Natural killer cell (primary cell): ENCODE results near the gene GRIK5. TPM values are rescaled to one million over a fixed set of nuclear protein-coding genes. Genes with fewer than 3 reads are reported as not detected.
A peak's percentile ranks its signal among the peaks of the same experiment; 100 is the strongest.

Source experiments
- ATAC-seq, 3 donors: fragments of 150-1000 bp in 2 of 3; fragments of 200-7000 bp in 1 of 3; cut with Tn5 transposase; 1 replicate in 1 of 3; 2 replicates in 2 of 3; pipeline ENCODE4 v1.10.0; 2021; ENCODE audit warnings: mild to moderate bottlenecking in 2 of 3, moderate library complexity in 2 of 3
- DNase-seq, 2 donors: peaks; one replicate each; pipeline versions ENCODE4 v3.0.0 to v3.0.0-alpha.2; 2013 to 2021; ENCODE audit warnings: mixed read lengths in 1 of 2
- H3K27ac ChIP-seq: one replicate; pipeline ENCODE4 v1.5.1; 2013; ENCODE audit warnings: mild to moderate bottlenecking, low read length
- H3K27me3 ChIP-seq: one replicate; pipeline ENCODE4 v1.6.1; 2013; ENCODE audit warnings: low read length; ENCODE audit not compliant: control insufficient read depth, insufficient read depth
- H3K36me3 ChIP-seq: one replicate; pipeline ENCODE4 v1.6.1; 2013; ENCODE audit warnings: low read length; ENCODE audit not compliant: control insufficient read depth, insufficient read depth
- H3K4me1 ChIP-seq: one replicate; pipeline ENCODE4 v1.6.1; 2013; ENCODE audit warnings: low read length; ENCODE audit not compliant: control insufficient read depth, insufficient read depth
- H3K4me3 ChIP-seq: one replicate; pipeline ENCODE4 v1.5.1; 2013; ENCODE audit warnings: low read length
- H3K9me3 ChIP-seq: one replicate; pipeline ENCODE4 v1.6.1; 2013; ENCODE audit warnings: low read length; ENCODE audit not compliant: control insufficient read depth, insufficient read depth
- H3K27ac Mint-ChIP-seq, 2 donors: one replicate each; pipeline ENCODE4 v1.8.0; 2022; ENCODE audit warnings: mild to moderate bottlenecking in 2 of 2, mixed read lengths in 2 of 2, moderate library complexity in 1 of 2
- H3K27me3 Mint-ChIP-seq, 2 donors: one replicate each; pipeline ENCODE4 v1.8.0; 2022; ENCODE audit warnings: low read depth in 2 of 2, mixed read lengths in 2 of 2
- H3K36me3 Mint-ChIP-seq: one replicate; pipeline ENCODE4 v1.8.0; 2022; ENCODE audit warnings: mixed read lengths
- H3K4me1 Mint-ChIP-seq, 2 donors: one replicate each; pipeline ENCODE4 v1.8.0; 2022; ENCODE audit warnings: mixed read lengths in 2 of 2
- H3K4me3 Mint-ChIP-seq: one replicate; pipeline ENCODE4 v1.8.0; 2022; ENCODE audit warnings: mild to moderate bottlenecking, moderate library complexity, mixed read lengths
- H3K9me3 Mint-ChIP-seq, 2 donors: one replicate each; pipeline ENCODE4 v1.8.0; 2022; ENCODE audit warnings: mixed read lengths in 2 of 2
- CTCF ChIP-seq: fragments of 200-600 bp; IDR thresholded peaks from one replicate; pipeline ENCODE4 v1.8.0; 2022; ENCODE audit warnings: antibody characterized with exemption
- WGBS: methylation state at CpG from one replicate; pipeline ENCODE4 v1.1.7; 2013; ENCODE audit warnings: missing lambda C conversion rate; ENCODE audit not compliant: insufficient coverage; 5-methylcytosine and 5-hydroxymethylcytosine counted together
- intact Hi-C: fragments of 100-400 bp; cut with micrococcal nuclease; formaldehyde crosslinking; loops from one replicate; pipeline ENCODE4 v1.14.2; 2022
- total RNA-seq, 4 donors: library from RNA; stranded (reverse); fragments of 120-200 nt in 1 of 4; gene quantifications; one replicate each; pipeline versions ENCODE4 v1.2.3 to v1.2.4, GENCODE V29; 2013 to 2022

The GRIK5 gene
- total RNA-seq, 3 donors from 2014 or later (not counting 1 experiment from before 2014, with no cell fraction given): 0.31 to 2.1 TPM; not detected in 1

- Mint-ChIP-seq H3K4me1 (peaks cover 12 to 43% of the 10 kb centered on the region in 2 donors), H3K36me3 (peaks cover 5% of the 10 kb centered on the region), H3K27me3 (peaks cover 0 to 2% of the 10 kb centered on the region in 2 donors), H3K27ac (no peak overlapping the region), H3K9me3 (no peaks in the 10 kb centered on the region), H3K4me3 (no peak overlapping the region)
- intact Hi-C loops: no loop called here
- 84% methylated on average over 10 of the region's 10 CpGs for WGBS
- H3K27me3 ChIP-seq: no peaks in the 10 kb centered on the region
- H3K9me3 ChIP-seq: no peaks in the 10 kb centered on the region
- ATAC-seq (no peak), DNase-seq (no peak)
- no peak overlapping the region for H3K4me3 ChIP-seq
- TF ChIP-seq CTCF: no peak
- H3K4me1 ChIP-seq: peaks cover 21% of the 10 kb centered on the region
- H3K36me3 ChIP-seq: peaks cover 32% of the 10 kb centered on the region
- no peak overlapping the region for H3K27ac ChIP-seq
These were observed 21.7 kb upstream of the GRIK5 start for GRCh38 chr19:42091742-42092141.

GRCh38 chr19:42091300-42091699 is 21.3 kb upstream of the GRIK5 start:
- H3K4me3 Mint-ChIP-seq: no peak overlapping the region
- Histone ChIP-seq H3K4me1 (peaks cover 21% of the 10 kb centered on the region), H3K36me3 (peaks cover 28% of the 10 kb centered on the region), H3K27me3 (no peaks in the 10 kb centered on the region), H3K9me3 (no peaks in the 10 kb centered on the region), H3K4me3 (no peak overlapping the region), H3K27ac (no peak overlapping the region)
- peaks cover 0 to 2% of the 10 kb centered on the region in 2 donors for H3K27me3 Mint-ChIP-seq
- H3K27ac Mint-ChIP-seq: peak overlapping the region; percentile 79 to 91
- ATAC-seq (no peak), DNase-seq (no peak)
- no peaks in the 10 kb centered on the region for H3K9me3 Mint-ChIP-seq
- H3K4me1 Mint-ChIP-seq: peaks cover 12 to 43% of the 10 kb centered on the region in 2 donors
- WGBS: 95% methylated on average over 11 of the region's 13 CpGs
- intact Hi-C loops: no loop called here
- peaks cover 5% of the 10 kb centered on the region for H3K36me3 Mint-ChIP-seq
- TF ChIP-seq CTCF: no peak

GRCh38 chr19:42090672-42091071 is 20.7 kb upstream of the GRIK5 start:
- Mint-ChIP-seq H3K27ac (peak overlapping the region; percentile 79 to 91), H3K36me3 (peaks cover 5% of the 10 kb centered on the region), H3K9me3 (no peaks in the 10 kb centered on the region), H3K4me3 (peak overlapping the region; percentile 58), H3K4me1 (peaks cover 12 to 43% of the 10 kb centered on the region in 2 donors), H3K27me3 (peaks cover 0 to 2% of the 10 kb centered on the region in 2 donors)
- WGBS: 10% methylated on average over 9 of the region's 9 CpGs
- Histone ChIP-seq H3K36me3 (peaks cover 25% of the 10 kb centered on the region), H3K27me3 (no peaks in the 10 kb centered on the region), H3K27ac (no peak overlapping the region), H3K4me1 (peaks cover 21% of the 10 kb centered on the region), H3K9me3 (no peaks in the 10 kb centered on the region), H3K4me3 (no peak overlapping the region)
- TF ChIP-seq CTCF: no peak
- intact Hi-C loops: no loop called here
- peak in 1 of 2 donors; percentile 46 for DNase-seq
- peak; percentile 53 to 81 (median 80) for ATAC-seq

- H3K9me3 ChIP-seq: no peaks in the 10 kb centered on the region
- TF ChIP-seq CTCF: no peak
- H3K27ac ChIP-seq: no peak overlapping the region
- ATAC-seq: no peak
- peaks cover 16% of the 10 kb centered on the region for H3K36me3 ChIP-seq
- H3K4me1 Mint-ChIP-seq: peaks cover 16 to 43% of the 10 kb centered on the region in 2 donors
- H3K9me3 Mint-ChIP-seq: no peaks in the 10 kb centered on the region
- no peaks in the 10 kb centered on the region for H3K27me3 ChIP-seq
- peaks cover 0 to 2% of the 10 kb centered on the region in 2 donors for H3K27me3 Mint-ChIP-seq
- H3K27ac Mint-ChIP-seq: peak overlapping the region; percentile 79 to 91
- peaks cover 21% of the 10 kb centered on the region for H3K4me1 ChIP-seq
- no peak overlapping the region for H3K4me3 Mint-ChIP-seq
- intact Hi-C loops: no loop called here
- no peak overlapping the region for H3K4me3 ChIP-seq
- DNase-seq: no peak
- peaks cover 5% of the 10 kb centered on the region for H3K36me3 Mint-ChIP-seq
- 92% methylated on average over 13 of the region's 13 CpGs for WGBS
These were observed 19.8 kb upstream of the GRIK5 start for GRCh38 chr19:42089772-42090171.
